HuH-7 (cell line): ENCODE measurements around the gene TMOD4.

ENCODE experiments used
- DNase-seq: peaks from one replicate; pipeline ENCODE4 v3.0.0; 2011; ENCODE audit warnings: low spot score

Gene TMOD4

DNA sequence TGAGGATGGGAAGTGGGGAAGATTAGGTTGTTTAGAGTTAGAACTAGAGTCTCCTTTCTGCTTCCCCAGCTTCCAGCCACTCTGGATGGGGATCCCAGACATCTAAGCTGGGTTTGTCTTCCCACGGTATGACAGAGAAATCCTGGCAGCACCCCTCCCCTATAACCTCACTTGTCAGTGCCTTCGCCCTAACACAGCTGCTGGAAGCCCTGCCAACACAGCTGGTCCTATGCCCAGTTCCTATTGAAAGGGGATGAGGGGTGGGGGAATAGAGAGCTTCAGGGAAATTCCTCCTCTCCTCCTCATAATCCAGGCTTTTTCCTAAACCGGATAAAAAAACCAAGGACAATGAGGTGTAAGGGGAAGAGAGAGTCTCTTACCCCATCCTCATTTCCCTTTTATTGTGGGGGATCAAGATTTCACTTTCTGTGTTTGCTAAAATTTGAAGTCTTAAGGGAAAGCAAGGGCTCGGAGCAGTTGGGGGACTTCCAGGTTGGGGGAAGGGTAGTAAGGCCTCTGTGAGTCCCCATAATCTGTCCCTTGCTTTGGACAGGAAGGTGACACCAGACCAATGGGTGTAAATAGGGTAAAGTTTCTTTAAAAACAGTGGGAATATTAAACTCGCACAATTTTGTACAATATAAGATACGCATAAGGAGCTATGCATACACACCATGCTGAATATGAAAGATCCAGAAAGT is 590 bp downstream of the TMOD4 start:
- DNase-seq, result no peak

DNA sequence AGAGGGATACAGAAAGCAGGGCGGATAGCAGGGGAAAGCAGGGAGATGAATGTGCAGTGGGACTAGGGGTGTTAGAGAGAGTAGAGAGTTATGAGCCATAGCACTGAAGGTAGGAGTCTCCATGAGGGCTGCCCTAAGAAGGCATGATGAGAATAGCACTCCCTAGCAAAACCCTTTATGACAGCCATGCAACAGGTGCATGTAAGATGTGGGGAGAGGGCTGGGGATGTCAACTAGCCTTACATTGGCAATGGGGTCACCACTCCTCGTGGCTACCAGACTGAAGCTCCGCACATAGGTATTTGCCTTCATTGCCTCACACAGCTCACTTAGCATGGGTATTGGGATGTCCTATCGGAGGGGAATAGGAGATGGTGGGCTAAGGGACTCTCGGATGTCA is 4.6 kb downstream of the TMOD4 start:
- DNase-seq, result no peak

DNA sequence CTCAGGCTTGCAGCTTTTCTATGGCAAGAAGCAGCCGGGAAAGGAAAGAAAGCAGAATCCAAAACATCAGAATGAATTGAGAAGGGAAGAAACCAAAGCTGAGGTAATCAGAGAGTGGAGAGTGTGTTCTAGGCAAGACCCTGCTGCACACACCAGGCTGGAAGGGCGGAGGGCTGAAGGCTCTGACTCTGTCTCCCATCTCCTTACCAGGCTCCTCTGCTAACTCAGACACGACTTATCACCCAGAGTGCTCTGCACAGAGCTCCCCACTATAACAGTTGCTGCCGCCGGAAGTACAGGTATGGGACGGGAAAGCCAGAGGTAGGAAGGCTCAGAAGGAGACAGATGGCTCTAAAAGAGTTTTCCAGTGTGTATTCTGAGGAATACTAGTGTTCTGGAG is 8.7 kb downstream of the TMOD4 start:
- DNase-seq, result no peak

DNA sequence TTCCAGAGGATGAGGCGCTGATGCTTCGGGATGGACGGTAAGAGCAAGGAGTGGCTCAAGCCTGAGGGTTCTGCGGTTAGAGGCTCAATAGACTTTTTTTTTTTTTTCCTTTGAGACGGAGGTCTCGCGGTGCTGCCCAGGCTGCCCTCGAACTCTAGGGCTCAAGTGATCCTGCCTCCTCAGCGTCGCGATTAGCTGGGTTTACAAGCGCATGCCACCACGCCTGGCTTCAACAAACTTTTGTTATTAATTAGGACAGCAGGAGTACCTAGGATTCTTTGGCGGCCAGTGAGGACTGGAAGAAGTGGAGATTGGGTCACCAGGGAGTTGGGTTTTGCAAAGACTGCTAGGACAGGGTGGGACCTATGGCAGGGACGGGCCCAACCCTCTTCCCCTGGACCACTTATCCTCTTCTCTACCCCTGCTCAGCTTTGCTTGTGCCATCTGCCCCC is 9.2 kb downstream of the TMOD4 start:
- no peak for DNase-seq

DNA sequence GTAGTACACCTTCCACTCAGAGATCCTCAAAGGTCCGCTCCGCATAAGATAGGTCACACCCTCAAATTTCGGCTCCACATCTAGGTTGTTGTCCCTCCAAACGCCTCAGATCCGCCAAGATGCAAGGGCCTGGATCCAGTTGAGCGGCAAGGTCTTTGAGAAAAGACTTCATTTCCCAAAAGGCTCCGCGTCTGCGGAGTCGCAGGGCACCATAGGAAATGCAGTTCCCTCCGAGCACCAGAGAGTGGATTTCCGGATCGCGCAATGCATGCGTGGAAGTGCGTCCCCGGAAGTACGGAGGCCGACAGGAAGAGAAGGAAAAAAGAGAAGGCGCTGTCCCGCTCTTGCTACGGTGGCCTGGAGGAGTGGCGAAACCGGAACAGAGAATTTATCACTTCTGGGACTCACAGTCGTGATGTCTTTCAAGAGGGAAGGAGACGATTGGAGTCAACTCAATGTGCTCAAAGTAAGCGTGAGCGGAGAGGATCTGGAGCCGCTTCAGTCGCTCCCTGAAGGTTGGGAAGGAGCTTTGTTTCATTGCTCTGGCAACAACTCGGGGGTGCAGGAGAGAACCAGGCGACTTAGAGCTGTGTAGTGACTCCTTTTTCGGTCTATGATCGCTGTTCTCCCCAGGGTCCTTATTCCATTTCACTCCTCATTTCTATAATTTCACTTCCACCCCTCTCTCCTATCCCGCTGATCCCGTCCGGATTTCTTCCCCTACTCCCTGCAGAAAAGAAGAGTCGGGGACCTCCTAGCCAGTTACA is 9.9 kb downstream of the TMOD4 start, which contains the start of the genes LYSMD1 and SCNM1:
TSS of gene LYSMD1 (minus strand) at position 165 of the 767 bp plus-strand sequence. CDS start 644 bp downstream, outside the sequence.
TSS of gene SCNM1 (plus strand) at position 407 of the 767 bp plus-strand sequence. CDS start at position 416, 9 bp downstream.
- peak; percentile 83 for DNase-seq

DNA sequence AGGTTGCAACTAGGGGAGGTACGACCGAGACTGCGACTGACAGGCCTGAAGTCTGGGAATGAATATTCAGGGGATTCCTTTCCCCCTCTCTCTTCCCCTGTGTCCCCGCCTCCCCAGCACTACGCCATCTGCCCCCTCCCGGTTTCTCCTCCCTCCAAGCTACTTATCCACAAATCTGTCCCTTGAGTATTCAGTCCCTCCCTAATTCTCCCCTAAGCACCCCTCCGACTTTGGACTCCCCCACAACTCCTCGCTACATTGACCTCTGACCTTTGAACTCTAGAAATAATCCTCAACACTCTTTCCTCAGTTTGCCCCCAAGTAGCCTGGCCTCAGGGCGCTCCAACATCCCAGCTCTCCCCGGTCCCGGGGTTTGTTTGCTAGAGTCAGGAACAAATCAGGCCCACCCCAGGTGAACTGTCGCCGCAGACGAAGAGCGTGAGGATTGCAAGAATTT is 10.5 kb downstream of the TMOD4 start:
- DNase-seq, result no peak

DNA sequence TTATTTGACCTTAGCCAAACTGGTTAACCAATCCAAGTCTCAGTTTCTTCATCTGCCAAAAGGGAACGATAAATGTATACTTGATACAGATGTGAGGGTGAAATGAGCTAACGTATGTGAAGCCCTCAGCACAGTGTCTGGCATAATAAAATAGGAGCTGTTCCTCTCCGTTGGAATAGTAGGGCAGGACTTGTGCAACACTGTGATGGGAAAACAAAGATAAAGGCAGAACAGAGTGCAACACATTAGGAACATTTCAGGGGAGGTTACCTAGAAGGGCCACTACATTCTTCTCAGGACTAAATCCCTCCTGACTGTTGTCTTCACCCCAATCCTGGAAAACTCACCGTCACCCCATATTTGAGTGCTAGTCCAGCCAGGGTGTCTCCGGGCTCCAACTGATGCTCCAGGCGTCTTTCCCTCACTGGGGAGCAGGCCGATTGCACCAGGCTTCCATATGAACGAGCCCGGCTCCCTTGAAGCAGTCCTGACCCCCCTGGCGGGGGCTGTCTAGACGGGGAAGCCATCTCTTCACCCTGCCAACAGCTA is 11.0 kb downstream of the TMOD4 start:
- DNase-seq, result no peak

DNA sequence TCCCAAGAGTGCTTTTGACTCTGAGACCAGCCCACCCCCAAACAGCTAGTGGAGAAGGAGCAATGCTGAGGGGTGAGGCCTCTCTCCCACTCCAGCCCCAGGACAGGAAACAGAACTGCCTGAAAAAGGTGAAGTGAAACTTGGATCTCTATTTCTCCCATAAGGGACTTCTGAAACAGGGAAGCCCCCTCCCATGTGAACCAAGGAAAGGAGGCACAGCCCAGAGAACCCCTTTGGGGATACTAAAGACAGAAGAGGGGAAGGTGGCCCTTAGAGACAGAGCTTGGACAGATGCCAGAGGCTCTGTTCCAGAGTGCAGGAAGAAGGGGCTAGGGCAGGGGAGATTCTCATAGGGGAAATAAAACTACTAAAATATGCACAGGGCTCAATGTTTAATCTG is 16.4 kb downstream of the TMOD4 start:
- no peak for DNase-seq

DNA sequence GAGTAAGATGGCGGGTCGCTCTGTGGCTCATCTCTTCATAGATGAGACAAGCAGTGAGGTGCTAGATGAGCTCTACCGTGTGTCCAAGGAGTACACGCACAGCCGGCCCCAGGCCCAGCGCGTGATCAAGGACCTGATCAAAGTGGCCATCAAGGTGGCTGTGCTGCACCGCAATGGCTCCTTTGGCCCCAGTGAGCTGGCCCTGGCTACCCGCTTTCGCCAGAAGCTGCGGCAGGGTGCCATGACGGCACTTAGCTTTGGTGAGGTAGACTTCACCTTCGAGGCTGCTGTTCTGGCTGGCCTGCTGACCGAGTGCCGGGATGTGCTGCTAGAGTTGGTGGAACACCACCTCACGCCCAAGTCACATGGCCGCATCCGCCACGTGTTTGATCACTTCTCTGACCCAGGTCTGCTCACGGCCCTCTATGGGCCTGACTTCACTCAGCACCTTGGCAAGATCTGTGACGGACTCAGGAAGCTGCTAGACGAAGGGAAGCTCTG is 17.0 kb downstream of the TMOD4 start:
- no peak for DNase-seq

DNA sequence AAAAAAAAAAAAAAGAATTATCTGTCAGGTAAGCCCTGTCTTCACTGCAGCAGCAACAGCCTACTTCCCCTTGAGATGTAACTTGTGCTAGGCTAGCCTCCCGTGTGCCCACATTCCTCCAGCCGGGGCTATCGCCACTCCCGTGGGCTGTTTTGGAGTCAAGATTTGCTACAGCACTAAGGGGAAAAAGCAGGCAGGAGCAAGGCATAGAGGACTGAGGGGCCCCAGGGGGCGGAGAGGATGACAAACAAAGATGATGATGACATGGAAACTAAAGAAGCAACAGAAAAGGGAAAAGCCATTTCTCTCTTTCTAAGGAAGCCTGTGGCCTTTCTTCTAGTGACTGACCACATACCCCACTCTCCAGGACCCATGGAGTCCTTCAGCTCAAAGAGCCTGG is 17.5 kb downstream of the TMOD4 start:
- DNase-seq, result no peak

DNA sequence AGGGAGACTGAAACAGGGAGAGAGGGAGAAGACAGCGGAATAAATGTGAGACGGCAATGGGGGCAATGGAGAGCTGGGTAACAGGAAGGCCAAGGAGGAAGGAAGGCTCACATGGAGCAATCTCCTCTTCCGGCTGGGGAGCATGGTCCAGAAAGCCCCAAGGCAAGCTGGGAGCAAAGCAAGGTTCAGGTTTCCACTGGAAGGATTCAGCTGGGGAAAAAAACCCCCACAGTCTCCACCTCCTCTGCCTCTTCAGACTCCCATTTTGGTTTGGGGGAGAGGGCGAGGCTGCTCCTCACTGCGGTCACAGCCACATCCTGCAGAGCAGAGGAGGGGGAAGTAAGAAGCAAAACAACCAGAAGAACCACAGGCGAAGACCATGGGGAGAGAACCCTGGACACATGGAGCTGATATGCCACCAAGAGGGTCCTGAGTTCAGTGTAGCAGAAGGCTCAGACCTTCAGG is 18.7 kb downstream of the TMOD4 start:
- DNase-seq, result no peak

DNA sequence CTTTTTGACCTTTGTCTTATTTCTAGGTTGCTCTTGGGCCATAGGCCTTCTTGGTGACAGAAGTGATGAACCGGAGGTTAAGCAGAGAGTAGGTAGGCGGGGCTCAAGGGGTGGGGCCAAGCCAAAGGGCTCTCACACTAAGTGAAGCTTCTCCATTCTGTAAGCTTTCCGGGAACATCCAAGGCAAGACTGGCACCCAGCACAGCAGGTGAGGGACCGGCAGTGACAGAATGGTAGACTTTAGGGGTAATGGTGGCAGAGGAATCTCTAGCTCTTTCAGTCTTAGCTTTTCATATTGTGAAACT is 19.3 kb downstream of the TMOD4 start, which contains the start of gene TNFAIP8L2:
TSS of gene TNFAIP8L2 (plus strand) at position 135 of the 305 bp plus-strand sequence. CDS start 2,049 bp downstream, outside the sequence.
- no peak for DNase-seq

DNA sequence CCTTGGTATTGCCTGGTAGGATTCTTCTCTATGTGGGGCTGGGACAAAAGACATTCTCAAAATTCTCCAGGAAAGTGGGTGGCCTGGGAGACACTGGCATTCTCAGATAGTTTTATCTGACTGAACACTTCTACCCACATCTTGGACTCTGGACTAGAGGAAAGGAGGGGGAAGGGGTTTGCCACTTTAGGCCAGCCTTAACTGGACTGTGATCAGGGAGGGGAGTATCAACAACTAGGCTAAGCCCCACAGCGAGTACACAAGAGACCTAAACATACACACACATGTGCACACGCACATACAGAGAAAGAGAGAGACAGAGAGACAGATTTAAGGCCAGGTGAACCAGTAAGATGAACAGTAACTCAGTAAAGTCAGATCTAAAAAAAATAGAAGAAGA is 28.1 kb downstream of the TMOD4 start:
- no peak for DNase-seq

DNA sequence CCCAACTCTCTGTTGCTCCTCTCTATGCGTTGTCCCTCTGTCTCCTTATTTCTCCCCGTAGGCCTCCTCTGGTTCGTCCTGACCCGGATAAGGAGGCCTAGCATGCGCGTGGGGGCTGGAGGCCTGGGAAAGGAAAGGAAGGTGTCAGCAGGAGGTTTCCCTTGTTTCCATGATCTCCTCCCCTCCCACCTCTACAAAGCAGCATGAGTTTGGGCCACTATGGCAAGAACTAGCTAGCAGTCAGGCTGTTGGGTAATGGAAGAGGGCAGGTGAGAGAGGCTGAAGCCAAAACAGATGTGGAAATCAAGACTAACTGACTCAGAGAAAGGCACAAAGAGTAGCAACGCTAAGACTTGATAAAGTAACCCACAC is 28.7 kb downstream of the TMOD4 start:
- DNase-seq, result no peak

DNA sequence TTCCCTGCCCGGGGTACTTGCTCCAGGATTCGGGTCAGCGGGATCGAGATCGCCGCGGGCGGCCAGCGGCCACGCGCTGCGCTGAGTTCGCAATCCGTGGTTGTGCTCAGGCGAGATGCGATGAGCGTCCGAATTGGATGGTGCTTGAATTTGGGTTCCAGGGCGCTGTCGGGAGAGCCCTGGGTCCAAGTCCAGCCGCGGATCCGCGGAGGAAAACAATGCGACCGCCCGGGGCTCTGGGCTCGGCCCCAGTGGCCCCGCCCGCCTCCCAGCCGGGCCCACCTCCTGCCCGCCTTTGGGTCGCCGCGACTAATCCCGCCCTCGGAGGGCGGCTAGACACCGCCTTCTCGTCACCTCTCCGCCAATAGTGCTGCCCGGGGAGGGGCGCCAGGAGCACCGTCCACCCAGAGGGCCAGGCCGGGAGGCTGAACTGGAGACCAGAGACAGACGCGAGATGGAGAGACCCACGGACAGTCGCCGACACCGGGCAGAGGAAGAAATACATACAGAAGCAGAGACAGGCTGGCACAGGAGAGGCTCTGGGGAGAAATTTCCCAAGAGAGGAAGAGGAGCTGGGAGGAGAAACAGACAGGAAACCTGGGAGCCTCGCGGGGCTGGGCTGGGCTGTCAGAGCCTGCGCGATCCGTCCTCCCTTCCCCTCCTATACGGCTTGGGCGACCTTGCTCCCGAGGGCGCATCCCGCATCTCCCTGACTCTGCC is 29.2 kb downstream of the TMOD4 start, which contains the start of gene SEMA6C:
TSS of gene SEMA6C (minus strand) at position 220 of the 720 bp plus-strand sequence. CDS start 4,010 bp downstream, outside the sequence.
- peak; percentile 92 for DNase-seq

DNA sequence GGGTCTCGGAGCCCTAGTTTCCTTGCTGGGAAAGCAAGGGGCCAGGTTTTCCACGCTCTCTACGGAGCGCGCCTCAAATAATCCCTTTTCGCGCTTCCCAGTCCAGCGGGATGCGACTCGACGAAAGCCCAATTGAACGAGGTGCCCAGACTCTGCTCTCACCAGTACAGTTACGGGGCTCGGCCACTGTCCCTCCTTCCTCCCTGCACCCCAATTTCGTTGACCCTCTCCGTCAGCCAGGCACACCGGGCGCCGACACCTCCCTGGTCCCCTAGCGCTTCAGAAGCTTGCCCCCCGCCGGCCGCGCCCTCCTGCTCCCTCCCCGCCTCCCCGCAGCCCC is 29.7 kb downstream of the TMOD4 start:
- no peak for DNase-seq

DNA sequence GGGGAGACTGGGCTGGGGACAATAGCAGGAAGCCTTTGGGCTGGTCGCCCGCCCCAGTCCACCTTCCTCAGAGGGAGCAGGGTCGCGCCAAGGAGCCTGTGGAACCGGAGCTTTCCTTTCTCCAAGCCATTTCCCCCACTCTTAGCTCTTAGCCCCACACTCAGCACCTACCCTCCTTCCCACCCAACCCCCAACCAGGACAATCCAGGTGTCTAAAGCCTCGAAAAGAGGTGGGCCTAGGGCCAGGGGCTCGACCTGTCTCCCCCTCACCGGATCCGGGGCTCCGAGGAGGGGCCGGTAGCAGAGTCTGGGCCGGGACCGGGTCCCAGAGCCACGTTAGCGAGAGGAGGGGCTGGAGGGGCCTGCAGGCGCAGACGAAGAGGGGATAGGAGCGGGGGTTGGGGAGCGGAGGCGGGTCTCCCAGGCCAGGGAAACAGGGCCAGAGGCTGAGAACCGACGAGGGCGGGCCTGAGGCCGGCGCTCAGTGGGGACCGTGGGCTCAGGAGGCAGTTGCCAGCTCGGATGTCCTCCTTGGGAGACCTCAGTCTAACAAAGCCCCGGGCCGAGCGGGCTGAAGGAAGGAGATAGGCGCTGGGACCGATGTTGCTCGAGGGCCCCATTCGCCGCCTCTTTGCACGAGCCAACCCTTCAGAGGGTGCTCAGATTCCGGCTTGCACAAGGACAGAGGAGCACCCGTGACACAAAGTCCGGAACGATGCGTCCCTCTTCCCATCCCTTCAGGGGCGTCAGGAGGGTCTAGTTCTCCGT is 30.3 kb downstream of the TMOD4 start:
- no peak for DNase-seq

DNA sequence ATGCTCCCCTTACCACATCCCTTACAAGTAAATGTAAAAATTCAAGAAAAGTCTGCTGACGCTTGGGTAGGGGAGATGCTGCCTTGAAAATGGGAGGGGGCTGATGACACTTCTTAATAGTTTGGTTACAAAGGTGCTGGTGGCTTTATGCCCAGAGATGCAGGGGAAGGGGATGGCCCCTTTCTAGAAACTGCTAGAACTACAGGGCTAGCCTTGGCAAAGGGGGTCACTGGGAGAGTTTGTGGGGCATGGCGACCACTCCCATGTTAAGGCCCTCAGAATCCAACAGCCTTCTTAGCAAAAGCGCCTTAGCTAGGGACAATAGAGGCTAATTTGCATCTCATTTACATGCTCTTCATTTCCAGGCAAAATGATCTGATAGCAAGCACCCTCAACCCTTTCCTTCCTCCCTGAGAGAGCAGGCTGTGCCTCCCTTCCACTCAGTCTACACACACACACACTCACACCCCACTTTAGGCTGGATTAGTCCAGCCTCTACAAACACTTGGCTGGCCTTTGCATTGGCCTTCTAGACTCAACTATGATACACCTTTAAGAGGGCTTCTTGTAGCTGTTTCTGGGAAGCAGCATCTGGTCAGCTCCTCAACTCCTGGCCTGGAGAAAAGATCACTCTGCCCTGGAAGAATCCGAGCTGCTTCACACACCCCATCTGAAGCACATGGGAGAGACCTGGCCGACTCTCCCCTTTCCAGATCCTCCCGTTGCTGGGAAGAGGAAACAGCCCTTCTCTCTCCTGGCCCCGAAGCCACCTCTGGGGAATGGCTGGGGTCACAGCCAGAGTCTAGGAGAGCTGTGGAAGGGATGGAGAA is 31.1 kb downstream of the TMOD4 start:
- no peak for DNase-seq

DNA sequence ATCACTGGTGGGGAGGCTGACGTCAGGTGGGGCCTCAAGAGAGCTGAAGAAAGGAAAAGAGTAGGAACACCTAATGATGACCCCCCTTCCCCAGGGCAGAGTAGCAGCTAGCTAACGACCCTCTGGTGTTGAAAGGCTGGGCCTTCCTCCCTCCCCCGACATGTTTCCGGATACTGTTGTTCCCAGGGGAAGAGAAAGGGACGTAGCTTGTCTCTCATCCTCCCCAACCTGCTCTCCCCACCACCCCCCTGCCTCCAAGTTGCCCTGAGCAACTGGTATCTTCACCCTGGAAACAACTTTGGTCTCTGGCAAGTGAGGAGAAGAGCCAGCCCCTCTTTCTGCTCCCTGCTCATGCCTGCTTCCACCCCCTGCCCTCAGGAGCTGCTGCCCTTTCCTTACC is 31.8 kb downstream of the TMOD4 start:
- DNase-seq, result no peak

DNA sequence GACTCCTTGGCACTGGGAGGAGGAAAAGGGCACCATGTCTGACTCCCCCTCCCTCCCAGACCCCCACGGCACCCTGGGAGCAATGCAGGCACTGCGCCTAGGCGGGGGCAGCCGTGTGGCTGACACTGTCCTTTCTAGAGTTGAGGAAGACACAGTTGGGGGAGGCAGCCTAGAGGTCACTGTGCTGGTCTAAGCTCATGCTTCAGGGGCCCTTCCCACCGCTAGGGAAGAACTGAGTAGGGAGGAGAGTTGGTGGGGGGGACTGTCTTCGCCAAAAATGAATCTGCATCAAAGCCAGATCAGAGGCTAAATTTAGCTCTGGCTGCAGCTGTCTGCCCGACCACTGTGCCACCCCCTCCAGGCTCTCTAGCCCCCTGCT is 32.7 kb downstream of the TMOD4 start:
- no peak for DNase-seq
